ENCODE measurements around the gene CNPY1. TPM values are rescaled to one million over a fixed set of nuclear protein-coding genes. Genes with fewer than 3 reads are reported as not detected.

Gene CNPY1
- total RNA-seq, 1 experiment from 2014 or later = not detected

- Histone ChIP-seq H3K56ac (ENCODE audit: insufficient read length, low read depth, low read length) (no peak overlapping the region), H3K9me3 (ENCODE audit: control insufficient read depth, low read depth, low read length) (no peaks in the 10 kb centered on the region), H2BK120ac (ENCODE audit: low read depth, low read length, poor library complexity, severe bottlenecking) (no peak overlapping the region), H3K79me1 (ENCODE audit: insufficient read depth, low read depth, low read length, poor library complexity, severe bottlenecking) (no peaks in the 10 kb centered on the region), H3K27ac (ENCODE audit: insufficient read length, low read depth, low read length) (no peak overlapping the region), H3K4me1 (ENCODE audit: insufficient read depth, low read length) (no peaks in the 10 kb centered on the region; the same call in 1 of the 2 replicates), H2AK5ac (ENCODE audit: insufficient read length, low read length) (no peak overlapping the region), H4K20me1 (ENCODE audit: control insufficient read depth, insufficient read depth, insufficient read length) (no peaks in the 10 kb centered on the region), H3T11ph (ENCODE audit: low read length) (no peak overlapping the region), H3K9ac (ENCODE audit: extremely low read depth, insufficient read length, low read length) (no peak overlapping the region), H3K4me2 (ENCODE audit: insufficient read depth, insufficient read length, low read length) (no peak overlapping the region), H3K79me2 (ENCODE audit: insufficient read depth, low read length) (no peaks in the 10 kb centered on the region), H3K14ac (ENCODE audit: insufficient read depth, low read length) (no peak overlapping the region), H4K8ac (replicated peaks; ENCODE audit: insufficient read length, low read depth, low read length) (no peak overlapping the region), H3K18ac (ENCODE audit: insufficient read length, low read depth, low read length) (no peak overlapping the region), H2BK15ac (ENCODE audit: low read depth, low read length) (no peak overlapping the region), H3K23me2 (ENCODE audit: insufficient read length, low read depth, low read length, poor library complexity, severe bottlenecking) (no peaks in the 10 kb centered on the region), H3K27me3 (ENCODE audit: insufficient read depth, low read length) (no peaks in the 10 kb centered on the region), H3K4ac (ENCODE audit: low read depth, low read length) (no peak overlapping the region), H2BK20ac (ENCODE audit: low read depth, low read length, poor library complexity, severe bottlenecking) (no peak overlapping the region), H4K91ac (ENCODE audit: insufficient read length, low read depth, low read length) (no peak overlapping the region), H4K5ac (ENCODE audit: insufficient read length, low read depth, low read length) (no peak overlapping the region), H2BK12ac (ENCODE audit: insufficient read length, low read depth, low read length) (no peak overlapping the region), H2BK5ac (ENCODE audit: insufficient read length, low read length) (no peak overlapping the region), H2AFZ (ENCODE audit: low read length) (no peak overlapping the region), H3K23ac (ENCODE audit: insufficient read length, low read depth, low read length) (no peak overlapping the region)
- no peaks in the 10 kb centered on the region for H3K9me3 Mint-ChIP-seq
- H3K4me3 Mint-ChIP-seq = no peak overlapping the region
- no peak overlapping the region for H3K27ac Mint-ChIP-seq
- WGBS (ENCODE audit: extremely low coverage, insufficient read length, low lambda C conversion rate) = no CpG with 5 or more reads among the region's 5 CpGs
- H3K27me3 Mint-ChIP-seq (ENCODE audit: low read depth) = 0 out of 2 replicates have a peak, but pooled peaks cover 2% of the 10 kb centered on the region
- no peaks in the 10 kb centered on the region for H3K36me3 Mint-ChIP-seq (ENCODE audit: insufficient read depth in 1 of 3, low read depth in 3 of 3)
- no peak for DNase-seq
- H3K4me1 Mint-ChIP-seq = peaks cover 16 to 23% of the 10 kb centered on the region in 2 experiments
- TF ChIP-seq CTCF (conservative IDR thresholded peaks at IDR 0.05) = no peak
Measured at GRCh38 chr7:155568333-155568660, 21.9 kb upstream of the CNPY1 start.

Measured in H9 (cell line).